GM23338 (cell line): ENCODE measurements around the gene BICRAL. TPM values are rescaled to one million over a fixed set of nuclear protein-coding genes. Genes with fewer than 3 reads are reported as not detected.

Source experiments
- ATAC-seq: fragments of 200-7000 bp; cut with Tn5 transposase; 3 replicates; pipeline ENCODE4 v1.9.1; 2020
- DNase-seq: peaks from one replicate; pipeline ENCODE4 v3.0.0-alpha.2; 2015; ENCODE audit warnings: low spot score
- H2AFZ ChIP-seq: fragments of 200-600 bp; sonication (generic); 2 replicates; pipeline ENCODE4 v1.8.0; 2016; ENCODE audit warnings: antibody characterized with exemption, mild to moderate bottlenecking, moderate library complexity
- H3F3A ChIP-seq: fragments of 200-600 bp; sonication (generic); replicated peaks from 2 replicates; pipeline ENCODE4 v1.8.0; 2017; ENCODE audit warnings: antibody characterized with exemption, mixed run types, low read depth
- H3K27ac ChIP-seq: fragments of 200-600 bp; sonication (generic); 2 replicates; pipeline ENCODE4 v1.6.1; 2016; ENCODE audit warnings: low read depth
- H3K27me3 ChIP-seq: fragments of 200-600 bp; sonication (generic); 2 replicates; pipeline ENCODE4 v1.8.0; 2016; ENCODE audit warnings: mild to moderate bottlenecking, mixed run types, moderate library complexity; ENCODE audit not compliant: insufficient read depth
- H3K36me3 ChIP-seq: fragments of 200-600 bp; sonication (generic); 2 replicates; pipeline ENCODE4 v1.8.0; 2016; ENCODE audit warnings: mild to moderate bottlenecking; ENCODE audit not compliant: insufficient read depth
- H3K4me1 ChIP-seq: fragments of 200-600 bp; sonication (generic); 2 replicates; pipeline ENCODE4 v1.8.0; 2016; ENCODE audit warnings: mild to moderate bottlenecking, moderate library complexity; ENCODE audit not compliant: insufficient read depth
- H3K4me2 ChIP-seq: fragments of 200-600 bp; sonication (generic); 2 replicates; pipeline ENCODE4 v1.7.1; 2017; ENCODE audit warnings: mixed run types
- H3K4me3 ChIP-seq: fragments of 200-600 bp; sonication (generic); 2 replicates; pipeline ENCODE4 v1.6.1; 2016; ENCODE audit warnings: mixed run types
- H3K79me2 ChIP-seq: fragments of 200-600 bp; sonication (generic); replicated peaks from 2 replicates; pipeline ENCODE4 v1.8.0; 2017; ENCODE audit warnings: mild to moderate bottlenecking; ENCODE audit not compliant: insufficient read depth
- H3K9me2 ChIP-seq: fragments of 200-600 bp; sonication (generic); 2 replicates; pipeline ENCODE4 v1.8.0; 2017; ENCODE audit not compliant: insufficient read depth
- H4K20me1 ChIP-seq: fragments of 200-600 bp; sonication (generic); replicated peaks from 2 replicates; pipeline ENCODE4 v1.8.0; 2017; ENCODE audit warnings: mild to moderate bottlenecking; ENCODE audit not compliant: insufficient read depth
- H3K27ac Mint-ChIP-seq: 2 replicates; pipeline ENCODE4 v1.8.0; 2020; ENCODE audit warnings: inconsistent platforms, mild to moderate bottlenecking, moderate library complexity, mixed read lengths
- H3K27me3 Mint-ChIP-seq: 3 replicates; pipeline ENCODE4 v1.8.0; 2022; ENCODE audit warnings: low read depth, mild to moderate bottlenecking, moderate library complexity, mixed read lengths, inconsistent platforms; ENCODE audit not compliant: insufficient read depth, poor library complexity
- H3K36me3 Mint-ChIP-seq: 3 replicates; pipeline ENCODE4 v1.8.0; 2021; ENCODE audit warnings: low read depth, mild to moderate bottlenecking, inconsistent platforms, moderate library complexity, mixed read lengths
- H3K4me1 Mint-ChIP-seq: 3 replicates; pipeline ENCODE4 v1.8.0; 2020; ENCODE audit warnings: mild to moderate bottlenecking, inconsistent platforms, mixed read lengths
- H3K4me3 Mint-ChIP-seq: 3 replicates; pipeline ENCODE4 v1.8.0; 2021; ENCODE audit warnings: moderate library complexity, mild to moderate bottlenecking, inconsistent platforms, mixed read lengths
- H3K9me3 Mint-ChIP-seq: 3 replicates; pipeline ENCODE4 v1.8.0; 2020; ENCODE audit warnings: moderate library complexity, mild to moderate bottlenecking, inconsistent platforms, mixed read lengths
- CREB1 ChIP-seq: fragments of 250-450 bp; sonication (Bioruptor Pico); IDR thresholded peaks from 2 replicates; pipeline ENCODE4 v1.5.0; 2020; ENCODE audit warnings: low read depth, mild to moderate bottlenecking, moderate library complexity
- CTCF ChIP-seq, 2 experiments: fragments of 200-600 bp in 1 of 2; sonication (generic) in 1 of 2; conservative IDR thresholded peaks; 2 replicates each; pipeline versions ENCODE4 v1.5.1 to v1.6.1; 2016 to 2017; ENCODE audit warnings: antibody characterized with exemption in 2 of 2, low read depth in 2 of 2, mild to moderate bottlenecking in 2 of 2, moderate library complexity in 1 of 2
- ETS1 ChIP-seq: IDR thresholded peaks from 2 replicates; pipeline ENCODE4 v1.6.1; 2016; ENCODE audit warnings: antibody characterized with exemption
- EZH2 ChIP-seq: fragments of 200-600 bp; sonication (generic); IDR thresholded peaks from one replicate; pipeline ENCODE4 v1.8.0; 2017; ENCODE audit warnings: antibody characterized with exemption, mild to moderate bottlenecking, low read depth; ENCODE audit not compliant: unreplicated experiment
- EZH2phosphoT487 ChIP-seq: fragments of 200-600 bp; sonication (generic); IDR thresholded peaks from one replicate; pipeline ENCODE4 v1.8.1; 2018; ENCODE audit warnings: antibody characterized with exemption; ENCODE audit not compliant: unreplicated experiment
- JUNB ChIP-seq: IDR thresholded peaks from one replicate; pipeline ENCODE4 v1.6.1; 2016; ENCODE audit warnings: antibody characterized with exemption; ENCODE audit not compliant: unreplicated experiment
- NANOG ChIP-seq: IDR thresholded peaks from 2 replicates; pipeline ENCODE4 v1.6.1; 2016; ENCODE audit warnings: antibody characterized with exemption, borderline replicate concordance
- POLR2AphosphoS5 ChIP-seq: IDR thresholded peaks from 2 replicates; pipeline ENCODE4 v1.6.1; 2016; ENCODE audit warnings: antibody characterized with exemption, low read depth
- REST ChIP-seq: IDR thresholded peaks from one replicate; pipeline ENCODE4 v1.6.1; 2018; ENCODE audit warnings: antibody characterized with exemption; ENCODE audit not compliant: unreplicated experiment
- STAT1 ChIP-seq: IDR thresholded peaks from one replicate; pipeline ENCODE4 v1.6.1; 2016; ENCODE audit warnings: antibody characterized with exemption; ENCODE audit not compliant: unreplicated experiment
- ZNF114 ChIP-seq: fragments of 250-450 bp; sonication (Bioruptor Pico); IDR thresholded peaks from 2 replicates; pipeline ENCODE4 v1.5.0; 2020; ENCODE audit warnings: mild to moderate bottlenecking, moderate library complexity
- ZNF331 ChIP-seq: fragments of 250-450 bp; sonication (Bioruptor Pico); IDR thresholded peaks from 2 replicates; pipeline ENCODE4 v1.5.0; 2020; ENCODE audit warnings: low read depth, mild to moderate bottlenecking, moderate library complexity
- ZNF462 ChIP-seq: fragments of 250-450 bp; sonication (Bioruptor Pico); IDR thresholded peaks from 2 replicates; pipeline ENCODE4 v1.5.0; 2020; ENCODE audit warnings: mild to moderate bottlenecking, moderate library complexity
- polyA plus RNA-seq: library from polyadenylated mRNA; unstranded; fragments of >200 nt; fragmentation: Nextera tagmentation; extraction: Ambion mirVana; gene quantifications from 2 replicates; pipeline ENCODE4 v1.2.1, GENCODE V29; 2016
- total RNA-seq: library from RNA; depleted of rRNA; stranded (reverse); fragments of >200 nt; shearing (Covaris generic); gene quantifications from 2 replicates; pipeline ENCODE4 v1.2.3, GENCODE V29; 2014

The BICRAL gene
- total and polyA plus RNA-seq, 2 experiments from 2014 or later = 3.4 to 11.7 TPM

GRCh38 chr6:42766163-42766670 is 15.6 kb upstream of the BICRAL start:
- Histone ChIP-seq H3K27me3 (no peaks in the 10 kb centered on the region), H3K36me3 (no peaks in the 10 kb centered on the region), H4K20me1 (no peaks in the 10 kb centered on the region), H3K79me2 (no peaks in the 10 kb centered on the region), H2AFZ (no peak overlapping the region), H3K27ac (0 out of 2 replicates have a peak overlapping the region, but pooled peaks have one; percentile 30), H3K4me1 (peaks cover 19% of the 10 kb centered on the region), H3K4me3 (no peak overlapping the region), H3K9me2 (no peaks in the 10 kb centered on the region), H3F3A (no peaks in the 10 kb centered on the region), H3K4me2 (no peak overlapping the region)
- H3K4me3 Mint-ChIP-seq = no peak overlapping the region
- peaks cover 6% of the 10 kb centered on the region for H3K27me3 Mint-ChIP-seq
- no peak for ATAC-seq
- H3K9me3 Mint-ChIP-seq = no peaks in the 10 kb centered on the region
- no peaks in the 10 kb centered on the region for H3K36me3 Mint-ChIP-seq
- H3K4me1 Mint-ChIP-seq = peaks cover 25% of the 10 kb centered on the region
- H3K27ac Mint-ChIP-seq = no peak overlapping the region
- TF ChIP-seq CTCF (conservative IDR thresholded peaks at IDR 0.05; ENCODE audit: low read depth in 2 of 2) (no peak), ZNF462 (CRISPR knock-in tag) (no peak), ZNF114 (CRISPR knock-in tag) (no peak), REST (no peak), CREB1 (CRISPR knock-in tag) (no peak), STAT1 (no peak), ETS1 (no peak), JUNB (no peak), POLR2AphosphoS5 (no peak), EZH2 (no peak), EZH2phosphoT487 (no peak), NANOG (no peak), ZNF331 (CRISPR knock-in tag) (no peak)
- no peak for DNase-seq
